HepG2 (cell line): Measurements from ENCODE around the gene FBXL20. TPM values are rescaled to one million over a fixed set of nuclear protein-coding genes. Genes with fewer than 3 reads are reported as not detected.
A peak's percentile ranks its signal among the peaks of the same experiment; 100 is the strongest.

Experiments used
- ARNT ChIP-seq: fragments of 450-650 bp; IDR thresholded peaks from 2 replicates; pipeline ENCODE4 v1.6.1; 2017
- ATF7 ChIP-seq, 2 experiments: fragments of 450-650 bp in 1 of 2; sonication (generic) in 1 of 2; formaldehyde crosslinking in 1 of 2; IDR thresholded peaks; 2 replicates each; pipeline versions ENCODE4 v1.4.0 to v1.6.1; 2016 to 2020; ENCODE audit warnings: antibody characterized with exemption in 1 of 2, mild to moderate bottlenecking in 1 of 2, missing genetic modification reagents in 1 of 2
- CBFB ChIP-seq: sonication (generic); formaldehyde crosslinking; IDR thresholded peaks from 2 replicates; pipeline ENCODE4 v1.4.0; 2020; ENCODE audit warnings: missing genetic modification reagents
- CEBPG ChIP-seq: IDR thresholded peaks from 2 replicates; pipeline ENCODE4 v1.6.1; 2016
- CENPT ChIP-seq: sonication (generic); formaldehyde crosslinking; IDR thresholded peaks from 2 replicates; pipeline ENCODE4 v1.8.0; 2022; ENCODE audit warnings: low read depth, mild to moderate bottlenecking, moderate library complexity, missing genetic modification reagents
- MAFF ChIP-seq: IDR thresholded peaks from 2 replicates; pipeline ENCODE4 v1.6.1; 2011; ENCODE audit warnings: low read depth, low read length, improper control_type of control experiment
- MAFK ChIP-seq, 2 experiments: IDR thresholded peaks in 1 of 2; conservative IDR thresholded peaks in 1 of 2; 2 replicates each; pipeline ENCODE4 v1.6.1; 2011; ENCODE audit warnings: improper control_type of control experiment in 2 of 2, low read length in 2 of 2
- NFKBIZ ChIP-seq: IDR thresholded peaks from 2 replicates; pipeline ENCODE4 v1.6.1; 2018; ENCODE audit warnings: missing genetic modification reagents, missing compliant biosample characterization
- POLR2A ChIP-seq, 2 experiments: IDR thresholded peaks; 2 replicates each; pipeline ENCODE4 v1.6.1; 2011; ENCODE audit warnings: low read depth in 2 of 2, low read length in 2 of 2, mild to moderate bottlenecking in 1 of 2, moderate library complexity in 1 of 2; ENCODE audit not compliant: insufficient read depth in 1 of 2
- RFXAP ChIP-seq: sonication (generic); formaldehyde crosslinking; IDR thresholded peaks from 2 replicates; pipeline ENCODE4 v1.4.0; 2020; ENCODE audit warnings: missing genetic modification reagents, borderline replicate concordance
- SNRNP70 ChIP-seq: fragments of 200-400 bp; formaldehyde crosslinking; IDR thresholded peaks from 2 replicates; pipeline ENCODE4 v1.6.1; 2017; ENCODE audit warnings: mild to moderate bottlenecking, low read depth, low read length, moderate library complexity
- SRY ChIP-seq: sonication (generic); formaldehyde crosslinking; IDR thresholded peaks from 2 replicates; pipeline ENCODE4 v1.8.0; 2022; ENCODE audit warnings: mild to moderate bottlenecking, missing genetic modification reagents
- ZNF160 ChIP-seq: sonication (generic); formaldehyde crosslinking; IDR thresholded peaks from 2 replicates; pipeline ENCODE4 v1.8.0; 2022; ENCODE audit warnings: mild to moderate bottlenecking, inconsistent platforms, missing genetic modification reagents
- ZNF256 ChIP-seq: sonication (generic); formaldehyde crosslinking; conservative IDR thresholded peaks from 2 replicates; pipeline ENCODE4 v1.4.0; 2020; ENCODE audit warnings: missing genetic modification reagents
- ZNF263 ChIP-seq: sonication (generic); formaldehyde crosslinking; IDR thresholded peaks from 2 replicates; pipeline ENCODE4 v1.4.0; 2020; ENCODE audit warnings: missing genetic modification reagents
- ZNF530 ChIP-seq: sonication (generic); formaldehyde crosslinking; IDR thresholded peaks from 2 replicates; pipeline ENCODE4 v1.5.0; 2020; ENCODE audit warnings: low read depth, mild to moderate bottlenecking, missing genetic modification reagents
- ZSCAN20 ChIP-seq: sonication (generic); formaldehyde crosslinking; IDR thresholded peaks from 2 replicates; pipeline ENCODE4 v1.4.0; 2020; ENCODE audit warnings: missing genetic modification reagents, mild to moderate bottlenecking, borderline replicate concordance
- ZSCAN29 ChIP-seq: sonication (generic); formaldehyde crosslinking; conservative IDR thresholded peaks from 2 replicates; pipeline ENCODE4 v1.4.0; 2020; ENCODE audit warnings: mild to moderate bottlenecking, missing genetic modification reagents
- ZSCAN30 ChIP-seq: sonication (generic); formaldehyde crosslinking; IDR thresholded peaks from 2 replicates; pipeline ENCODE4 v1.5.0; 2020; ENCODE audit warnings: mild to moderate bottlenecking, missing genetic modification reagents
- ZUFSP ChIP-seq: sonication (generic); formaldehyde crosslinking; IDR thresholded peaks from 2 replicates; pipeline ENCODE4 v1.9.0; 2021; ENCODE audit warnings: missing genetic modification reagents, mild to moderate bottlenecking, borderline replicate concordance
- polyA plus RNA-seq, 8 experiments: library from polyadenylated mRNA; depleted of rRNA in 3 of 8; stranded (reverse) in 7 of 8; unstranded in 1 of 8; fragments of >200 nt; fragmentation: Illumina TruSeq in 4 of 8; extraction: Trizol in 4 of 8; gene quantifications; 2 replicates each; pipeline versions ENCODE4 v1.2.1 to v1.2.3, GENCODE V29; 2011 to 2016; ENCODE audit warnings: low read depth in 4 of 8, missing spikeins in 1 of 8, mixed read lengths in 1 of 8; ENCODE audit not compliant: insufficient read depth in 1 of 8
- total RNA-seq, 5 experiments: library from RNA; depleted of rRNA; stranded (reverse); fragments of >200 nt; fragmentation: Illumina TruSeq; extraction: Trizol; gene quantifications; 2 replicates each; pipeline ENCODE4 v1.2.3, GENCODE V29; 2016; ENCODE audit warnings: low read depth in 1 of 5
- TF ChIP-seq, protein P1 (sequence below): sonication (generic); formaldehyde crosslinking; conservative IDR thresholded peaks from 2 replicates; pipeline ENCODE4 v1.8.0; 2022; ENCODE audit warnings: missing genetic modification reagents
- TF ChIP-seq, protein P2 (sequence below): sonication (generic); formaldehyde crosslinking; IDR thresholded peaks from 2 replicates; pipeline ENCODE4 v1.4.0; 2020; ENCODE audit warnings: low read depth, mild to moderate bottlenecking, missing genetic modification reagents
- TF ChIP-seq, protein P3 (sequence below): sonication (generic); formaldehyde crosslinking; IDR thresholded peaks from 2 replicates; pipeline ENCODE4 v1.8.1; 2023; ENCODE audit warnings: missing genetic modification reagents, inconsistent platforms, borderline replicate concordance
- TF ChIP-seq, protein P4 (sequence below), 2 experiments: fragments of 450-650 bp in 1 of 2; sonication (generic) in 1 of 2; formaldehyde crosslinking; IDR thresholded peaks; 2 replicates each; pipeline versions ENCODE4 v1.5.0 to v1.8.0; 2020 to 2022; ENCODE audit warnings: mild to moderate bottlenecking in 1 of 2, missing genetic modification reagents in 1 of 2

Gene FBXL20
- total and polyA plus RNA-seq, 2 of the 13 experiments (the other 11 are each of a cell fraction or from before 2014, with no cell fraction given), result 10.2 to 10.3 TPM

GRCh38 chr17:39270923-39271322 is 130.5 kb downstream of the FBXL20 start (continued):
- peak; percentile 20; the same call in 1 of the 2 replicates for TF ChIP-seq ATF7 (IDR thresholded peaks at IDR 0.05)
- TF ChIP-seq ATF7 (CRISPR knock-in tag; IDR thresholded peaks at IDR 0.05), result no peak
- TF ChIP-seq ZNF530, result no peak
- no peak for TF ChIP-seq ZNF160
- no peak for TF ChIP-seq RFXAP (CRISPR knock-in tag)
- TF ChIP-seq CBFB (CRISPR knock-in tag), result no peak
- no peak for TF ChIP-seq ARNT
- TF ChIP-seq MAFK (conservative IDR thresholded peaks at IDR 0.05 in 1 of 2, IDR thresholded peaks at IDR 0.05 in 1 of 2; ENCODE audit: low read length in 2 of 2), result peak in 1 of 2 experiments; percentile 38; a peak in 2 of 4 replicates
- no peak for TF ChIP-seq SRY (CRISPR knock-in tag)
- no peak for TF ChIP-seq NFKBIZ (CRISPR knock-in tag)
- TF ChIP-seq ZNF263, result no peak
- no peak for TF ChIP-seq ZSCAN20 (CRISPR knock-in tag)
- TF ChIP-seq ZSCAN30, result no peak
- 0 out of 2 replicates have a peak, but pooled peaks have one; percentile 7 for TF ChIP-seq MAFF
- TF ChIP-seq, protein P1, sequence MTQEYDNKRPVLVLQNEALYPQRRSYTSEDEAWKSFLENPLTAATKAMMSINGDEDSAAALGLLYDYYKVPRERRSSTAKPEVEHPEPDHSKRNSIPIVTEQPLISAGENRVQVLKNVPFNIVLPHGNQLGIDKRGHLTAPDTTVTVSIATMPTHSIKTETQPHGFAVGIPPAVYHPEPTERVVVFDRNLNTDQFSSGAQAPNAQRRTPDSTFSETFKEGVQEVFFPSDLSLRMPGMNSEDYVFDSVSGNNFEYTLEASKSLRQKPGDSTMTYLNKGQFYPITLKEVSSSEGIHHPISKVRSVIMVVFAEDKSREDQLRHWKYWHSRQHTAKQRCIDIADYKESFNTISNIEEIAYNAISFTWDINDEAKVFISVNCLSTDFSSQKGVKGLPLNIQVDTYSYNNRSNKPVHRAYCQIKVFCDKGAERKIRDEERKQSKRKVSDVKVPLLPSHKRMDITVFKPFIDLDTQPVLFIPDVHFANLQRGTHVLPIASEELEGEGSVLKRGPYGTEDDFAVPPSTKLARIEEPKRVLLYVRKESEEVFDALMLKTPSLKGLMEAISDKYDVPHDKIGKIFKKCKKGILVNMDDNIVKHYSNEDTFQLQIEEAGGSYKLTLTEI (CRISPR knock-in tag), result no peak
- TF ChIP-seq, protein P2, sequence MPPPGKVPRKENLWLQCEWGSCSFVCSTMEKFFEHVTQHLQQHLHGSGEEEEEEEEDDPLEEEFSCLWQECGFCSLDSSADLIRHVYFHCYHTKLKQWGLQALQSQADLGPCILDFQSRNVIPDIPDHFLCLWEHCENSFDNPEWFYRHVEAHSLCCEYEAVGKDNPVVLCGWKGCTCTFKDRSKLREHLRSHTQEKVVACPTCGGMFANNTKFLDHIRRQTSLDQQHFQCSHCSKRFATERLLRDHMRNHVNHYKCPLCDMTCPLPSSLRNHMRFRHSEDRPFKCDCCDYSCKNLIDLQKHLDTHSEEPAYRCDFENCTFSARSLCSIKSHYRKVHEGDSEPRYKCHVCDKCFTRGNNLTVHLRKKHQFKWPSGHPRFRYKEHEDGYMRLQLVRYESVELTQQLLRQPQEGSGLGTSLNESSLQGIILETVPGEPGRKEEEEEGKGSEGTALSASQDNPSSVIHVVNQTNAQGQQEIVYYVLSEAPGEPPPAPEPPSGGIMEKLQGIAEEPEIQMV (CRISPR knock-in tag), result no peak
- TF ChIP-seq, protein P3, sequence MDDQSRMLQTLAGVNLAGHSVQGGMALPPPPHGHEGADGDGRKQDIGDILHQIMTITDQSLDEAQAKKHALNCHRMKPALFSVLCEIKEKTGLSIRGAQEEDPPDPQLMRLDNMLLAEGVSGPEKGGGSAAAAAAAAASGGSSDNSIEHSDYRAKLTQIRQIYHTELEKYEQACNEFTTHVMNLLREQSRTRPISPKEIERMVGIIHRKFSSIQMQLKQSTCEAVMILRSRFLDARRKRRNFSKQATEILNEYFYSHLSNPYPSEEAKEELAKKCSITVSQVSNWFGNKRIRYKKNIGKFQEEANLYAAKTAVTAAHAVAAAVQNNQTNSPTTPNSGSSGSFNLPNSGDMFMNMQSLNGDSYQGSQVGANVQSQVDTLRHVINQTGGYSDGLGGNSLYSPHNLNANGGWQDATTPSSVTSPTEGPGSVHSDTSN, result no peak
- TF ChIP-seq CENPT (CRISPR knock-in tag), result no peak
- TF ChIP-seq SNRNP70, result no peak
- no peak for TF ChIP-seq ZUFSP (CRISPR knock-in tag)
- TF ChIP-seq POLR2A (IDR thresholded peaks at IDR 0.05; ENCODE audit: insufficient read depth in 1 of 2, low read depth in 2 of 2, low read length in 2 of 2), result no peak
- TF ChIP-seq, protein P4, sequence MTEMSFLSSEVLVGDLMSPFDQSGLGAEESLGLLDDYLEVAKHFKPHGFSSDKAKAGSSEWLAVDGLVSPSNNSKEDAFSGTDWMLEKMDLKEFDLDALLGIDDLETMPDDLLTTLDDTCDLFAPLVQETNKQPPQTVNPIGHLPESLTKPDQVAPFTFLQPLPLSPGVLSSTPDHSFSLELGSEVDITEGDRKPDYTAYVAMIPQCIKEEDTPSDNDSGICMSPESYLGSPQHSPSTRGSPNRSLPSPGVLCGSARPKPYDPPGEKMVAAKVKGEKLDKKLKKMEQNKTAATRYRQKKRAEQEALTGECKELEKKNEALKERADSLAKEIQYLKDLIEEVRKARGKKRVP (CRISPR knock-in tag; IDR thresholded peaks at IDR 0.05), result 0 out of 4 replicates have a peak, but pooled peaks of 1 of the 2 experiments have one; percentile 23
- no peak for TF ChIP-seq ZNF256 (CRISPR knock-in tag)
- TF ChIP-seq ZSCAN29 (CRISPR knock-in tag), result no peak
- 0 out of 2 replicates have a peak, but pooled peaks have one; percentile 12 for TF ChIP-seq CEBPG (CRISPR knock-in tag)
